IPS DF 6.9 (cell line): ENCODE measurements around the gene MAB21L1.

ENCODE experiments used
- DNase-seq: peaks from one replicate; pipeline ENCODE4 v3.0.0-alpha.2; 2013; ENCODE audit warnings: low read depth, low spot score
- H3K27ac ChIP-seq: one replicate; pipeline ENCODE4 v1.5.1; 2013; ENCODE audit warnings: low read length, control low read depth
- H3K27me3 ChIP-seq: 2 replicates; pipeline ENCODE4 v1.6.1; 2013; ENCODE audit warnings: mild to moderate bottlenecking, low read length; ENCODE audit not compliant: control insufficient read depth, insufficient read depth
- H3K36me3 ChIP-seq: 2 replicates; pipeline ENCODE4 v1.6.1; 2013; ENCODE audit warnings: low read length; ENCODE audit not compliant: control insufficient read depth, insufficient read depth
- H3K4me1 ChIP-seq: 2 replicates; pipeline ENCODE4 v1.6.1; 2013; ENCODE audit warnings: low read length; ENCODE audit not compliant: control insufficient read depth, insufficient read depth
- H3K4me3 ChIP-seq: 2 replicates; pipeline ENCODE4 v1.5.1; 2013; ENCODE audit warnings: mild to moderate bottlenecking, low read length
- H3K9me3 ChIP-seq: 2 replicates; pipeline ENCODE4 v1.6.1; 2013; ENCODE audit warnings: low read length, inconsistent platforms; ENCODE audit not compliant: control insufficient read depth, insufficient read depth
- WGBS: extraction: QIAGEN DNeasy Blood & Tissue Kit; methylation state at CpG from one replicate; pipeline ENCODE4 v1.1.7; 2013; ENCODE audit warnings: mixed read lengths, missing lambda C conversion rate; ENCODE audit not compliant: insufficient read length, insufficient coverage; 5-methylcytosine and 5-hydroxymethylcytosine counted together

MAB21L1 gene

GRCh38 chr13:35499676-35500075, 23.2 kb upstream of the MAB21L1 start:
- H3K4me1 ChIP-seq = no peaks in the 10 kb centered on the region
- H3K9me3 ChIP-seq = no peaks in the 10 kb centered on the region
- H3K27me3 ChIP-seq = no peaks in the 10 kb centered on the region
- H3K36me3 ChIP-seq = no peaks in the 10 kb centered on the region
- H3K4me3 ChIP-seq = no peak overlapping the region
- no CpG with 5 or more reads among the region's 4 CpGs for WGBS
- no peak for DNase-seq
- no peak overlapping the region for H3K27ac ChIP-seq

- no peak for DNase-seq
These were observed 22.7 kb upstream of the MAB21L1 start for GRCh38 chr13:35499196-35499662.

GRCh38 chr13:35498231-35498630, 21.7 kb upstream of the MAB21L1 start:
- Histone ChIP-seq H3K9me3 (no peaks in the 10 kb centered on the region), H3K27me3 (no peaks in the 10 kb centered on the region), H3K36me3 (no peaks in the 10 kb centered on the region), H3K4me1 (no peaks in the 10 kb centered on the region), H3K4me3 (no peak overlapping the region), H3K27ac (no peak overlapping the region)
- DNase-seq = no peak

More at GRCh38 chr13:35499196-35499662, 22.7 kb upstream of the MAB21L1 start:
- no peaks in the 10 kb centered on the region for H3K4me1 ChIP-seq
- WGBS = no CpG with 5 or more reads among the region's 2 CpGs
- H3K36me3 ChIP-seq = no peaks in the 10 kb centered on the region
- no peak overlapping the region for H3K27ac ChIP-seq
- no peaks in the 10 kb centered on the region for H3K27me3 ChIP-seq
- H3K9me3 ChIP-seq = no peaks in the 10 kb centered on the region
- H3K4me3 ChIP-seq = no peak overlapping the region

- no peaks in the 10 kb centered on the region for H3K9me3 ChIP-seq
- H3K27ac ChIP-seq = no peak overlapping the region
- WGBS = no CpG with 5 or more reads among the region's 2 CpGs
- H3K36me3 ChIP-seq = no peaks in the 10 kb centered on the region
- H3K4me1 ChIP-seq = no peaks in the 10 kb centered on the region
- no peak for DNase-seq
- H3K4me3 ChIP-seq = no peak overlapping the region
- no peaks in the 10 kb centered on the region for H3K27me3 ChIP-seq
These were observed 20.4 kb upstream of the MAB21L1 start for GRCh38 chr13:35496761-35497386.

- no CpG with 5 or more reads among the region's 1 CpG for WGBS
- Histone ChIP-seq H3K27me3 (no peaks in the 10 kb centered on the region), H3K4me1 (no peaks in the 10 kb centered on the region), H3K36me3 (no peaks in the 10 kb centered on the region), H3K9me3 (no peaks in the 10 kb centered on the region), H3K4me3 (no peak overlapping the region), H3K27ac (no peak overlapping the region)
- no peak for DNase-seq
These were observed 19.5 kb upstream of the MAB21L1 start for GRCh38 chr13:35496006-35496405.

GRCh38 chr13:35489050-35489449, 12.6 kb upstream of the MAB21L1 start:
- no peaks in the 10 kb centered on the region for H3K9me3 ChIP-seq
- DNase-seq = no peak
- no peak overlapping the region for H3K4me3 ChIP-seq
- no peaks in the 10 kb centered on the region for H3K36me3 ChIP-seq
- H3K4me1 ChIP-seq = no peaks in the 10 kb centered on the region
- WGBS = no CpG with 5 or more reads among the region's 4 CpGs
- H3K27ac ChIP-seq = no peak overlapping the region
- H3K27me3 ChIP-seq = no peaks in the 10 kb centered on the region

DNA sequence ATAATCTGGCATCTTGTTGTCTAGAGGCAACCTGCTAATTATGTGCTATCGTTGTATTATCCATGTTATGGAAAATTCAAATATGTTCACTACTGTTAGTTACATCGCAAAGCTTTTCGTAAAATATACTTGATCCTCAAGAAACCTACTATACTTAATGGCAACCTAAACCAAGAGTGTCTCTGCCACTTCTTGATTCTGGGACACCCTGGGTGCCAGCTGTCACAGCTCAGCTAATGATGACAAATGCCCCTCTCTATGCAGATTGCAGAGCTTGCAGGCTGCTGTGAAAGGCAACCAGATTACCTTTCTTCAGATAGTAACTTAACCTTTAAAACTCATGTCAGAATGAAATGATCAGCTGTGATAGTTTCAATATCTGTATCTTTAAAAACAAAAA, 8.9 kb upstream of the MAB21L1 start:
- DNase-seq = no peak
- Histone ChIP-seq H3K27ac (no peak overlapping the region), H3K4me3 (no peak overlapping the region)

DNA sequence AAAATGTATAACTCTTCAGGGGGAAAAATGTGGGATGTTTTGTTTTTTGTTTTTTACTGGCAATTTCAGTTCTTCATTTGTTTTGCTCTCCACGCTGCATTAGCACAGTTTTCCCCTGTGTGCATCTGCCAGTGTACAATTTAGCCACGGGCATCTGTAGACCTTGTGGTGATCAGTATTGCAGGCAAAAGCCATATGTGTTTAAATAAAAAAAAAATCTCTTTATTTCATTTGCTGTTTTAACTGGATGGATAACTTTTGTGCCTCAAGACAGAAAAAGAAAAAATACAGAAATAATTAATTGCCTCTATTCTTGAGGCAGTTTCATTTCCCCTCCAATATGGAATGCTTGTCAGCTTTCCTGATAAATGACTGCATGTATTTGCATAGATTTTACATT, 7.9 kb upstream of the MAB21L1 start:
- WGBS = no CpG with 5 or more reads among the region's 2 CpGs
- Histone ChIP-seq H3K27me3 (no peaks in the 10 kb centered on the region), H3K36me3 (no peaks in the 10 kb centered on the region), H3K9me3 (no peaks in the 10 kb centered on the region), H3K27ac (no peak overlapping the region), H3K4me1 (no peaks in the 10 kb centered on the region), H3K4me3 (no peak overlapping the region)
- DNase-seq = no peak

More for the DNA sequence above, 8.9 kb upstream of the MAB21L1 start:
- H3K9me3 ChIP-seq = no peaks in the 10 kb centered on the region
- H3K36me3 ChIP-seq = no peaks in the 10 kb centered on the region
- no peaks in the 10 kb centered on the region for H3K27me3 ChIP-seq
- no peaks in the 10 kb centered on the region for H3K4me1 ChIP-seq
- no CpG with 5 or more reads among the region's 3 CpGs for WGBS

DNA sequence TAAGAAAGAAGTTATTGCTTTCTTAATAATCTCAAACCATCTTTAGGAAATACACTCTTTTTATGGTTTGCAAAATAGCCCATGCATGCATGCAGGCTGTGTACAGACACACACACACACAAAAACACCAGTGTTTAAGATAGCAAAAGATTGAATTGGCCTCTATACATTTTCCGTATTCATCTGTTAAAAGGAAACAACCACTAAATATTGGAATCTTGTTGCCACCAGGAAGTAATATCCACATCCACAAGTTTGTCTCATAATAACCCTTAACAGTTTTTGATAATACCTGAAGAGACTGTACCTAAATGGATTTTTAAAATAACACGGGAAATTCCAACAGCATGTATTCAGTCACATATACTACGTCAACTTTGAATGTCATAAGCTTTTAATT, 7.3 kb upstream of the MAB21L1 start:
- no peak overlapping the region for H3K4me3 ChIP-seq

DNA sequence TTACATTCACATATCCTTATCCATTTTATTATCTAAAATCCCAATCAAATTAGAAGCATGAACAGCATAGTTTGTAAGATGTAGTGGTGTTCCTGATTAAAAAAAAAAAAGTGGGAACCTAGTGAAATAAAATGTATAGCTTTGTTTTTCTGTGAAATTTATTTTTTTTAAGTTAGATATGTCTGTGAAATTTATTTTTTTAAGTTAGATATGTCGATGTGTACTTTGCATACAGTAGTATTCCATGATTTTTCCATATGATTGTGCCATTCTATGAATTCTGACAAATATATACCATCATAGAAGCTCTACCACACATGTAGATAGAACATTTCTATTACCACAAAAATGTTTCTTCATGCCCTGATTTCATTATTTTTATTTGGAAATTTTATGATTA, 6.0 kb upstream of the MAB21L1 start:
- no peak for DNase-seq
- Histone ChIP-seq H3K4me1 (no peaks in the 10 kb centered on the region), H3K36me3 (no peaks in the 10 kb centered on the region), H3K4me3 (no peak overlapping the region), H3K27ac (no peak overlapping the region), H3K9me3 (no peaks in the 10 kb centered on the region), H3K27me3 (peaks cover 11% of the 10 kb centered on the region)
- 100% methylated on average over 1 of the region's 1 CpG for WGBS

More for the DNA sequence above, 7.3 kb upstream of the MAB21L1 start:
- H3K27me3 ChIP-seq = peaks cover 3% of the 10 kb centered on the region; the same call in 1 of the 2 replicates
- H3K4me1 ChIP-seq = no peaks in the 10 kb centered on the region
- no peak overlapping the region for H3K27ac ChIP-seq
- no CpG with 5 or more reads among the region's 3 CpGs for WGBS
- DNase-seq = no peak
- no peaks in the 10 kb centered on the region for H3K9me3 ChIP-seq
- no peaks in the 10 kb centered on the region for H3K36me3 ChIP-seq

DNA sequence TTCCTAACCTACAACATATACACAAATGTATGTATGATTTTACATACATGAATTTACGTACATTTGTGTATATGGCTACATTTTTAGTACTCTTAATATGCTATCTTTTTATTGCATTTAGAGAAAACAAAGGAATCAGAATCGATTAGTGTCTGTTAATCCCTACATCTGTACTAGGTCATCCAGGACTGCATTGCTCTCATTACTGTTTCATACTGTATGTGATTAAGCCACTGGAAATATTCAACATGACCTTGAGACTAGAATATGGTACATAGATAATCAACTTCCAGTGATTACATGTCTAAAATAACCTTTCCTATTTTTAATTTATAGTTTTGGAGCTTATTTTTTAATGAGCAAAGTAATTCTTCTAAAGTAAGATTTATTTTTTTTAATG, 5.3 kb upstream of the MAB21L1 start:
- DNase-seq = no peak
- Histone ChIP-seq H3K27ac (no peak overlapping the region), H3K4me1 (no peaks in the 10 kb centered on the region), H3K27me3 (peaks cover 18% of the 10 kb centered on the region), H3K4me3 (no peak overlapping the region), H3K36me3 (no peaks in the 10 kb centered on the region), H3K9me3 (no peaks in the 10 kb centered on the region)
- WGBS = no CpG with 5 or more reads among the region's 2 CpGs
